ENCODE results near the gene CHMP1B.

GRCh38 chr18:11889284-11889683 is 38.1 kb downstream of the CHMP1B start:
- TF ChIP-seq CTCF (IDR thresholded peaks at IDR 0.05) (no peak), POLR2A (IDR thresholded peaks at IDR 0.05) (no peak)
